Activated CD8-positive, alpha-beta memory T cell treated with anti-CD3 and anti-CD28 coated beads, Interleukin-2, amount 10 ng/mL, durations not matched to agents 7 days and 5 days (primary cell): Measurements from ENCODE around the gene RADIL. TPM values are rescaled to one million over a fixed set of nuclear protein-coding genes. Genes with fewer than 3 reads are reported as not detected.
A peak's percentile ranks its signal among the peaks of the same experiment; 100 is the strongest.

ENCODE experiments used
- ATAC-seq: fragments of 150-1000 bp; cut with Tn5 transposase; one replicate; pipeline ENCODE4 v1.10.0; 2021; ENCODE audit warnings: moderate library complexity
- CTCF ChIA-PET: fragments of 350-600 bp; sonication (Branson Sonifier 250); formaldehyde crosslinking; loops from one replicate; lab custom pipeline; 2021; ENCODE audit warnings: antibody characterized with exemption; lab: Charles Lee
- DNase-seq: peaks from one replicate; pipeline ENCODE4 v3.0.0-alpha.2; 2020
- H3K27ac Mint-ChIP-seq: one replicate; pipeline ENCODE4 v1.8.0; 2021; ENCODE audit warnings: mild to moderate bottlenecking, mixed read lengths
- H3K27me3 Mint-ChIP-seq: one replicate; pipeline ENCODE4 v1.8.0; 2021; ENCODE audit warnings: mixed read lengths
- H3K36me3 Mint-ChIP-seq: one replicate; pipeline ENCODE4 v1.8.0; 2021; ENCODE audit warnings: mild to moderate bottlenecking, mixed read lengths
- H3K4me1 Mint-ChIP-seq: one replicate; pipeline ENCODE4 v1.8.0; 2021; ENCODE audit warnings: mixed read lengths
- H3K4me3 Mint-ChIP-seq: one replicate; pipeline ENCODE4 v1.8.0; 2021; ENCODE audit warnings: mild to moderate bottlenecking, moderate library complexity, mixed read lengths
- H3K9me3 Mint-ChIP-seq: one replicate; pipeline ENCODE4 v1.8.0; 2022; ENCODE audit warnings: low read depth, mixed read lengths
- total RNA-seq, 2 experiments: library from RNA; stranded (reverse); gene quantifications; one replicate each; pipeline ENCODE4 v1.2.3, GENCODE V29; 2021

Gene RADIL
- total RNA-seq, 2 experiments from 2014 or later: 0.12 TPM; not detected in 1

DNA sequence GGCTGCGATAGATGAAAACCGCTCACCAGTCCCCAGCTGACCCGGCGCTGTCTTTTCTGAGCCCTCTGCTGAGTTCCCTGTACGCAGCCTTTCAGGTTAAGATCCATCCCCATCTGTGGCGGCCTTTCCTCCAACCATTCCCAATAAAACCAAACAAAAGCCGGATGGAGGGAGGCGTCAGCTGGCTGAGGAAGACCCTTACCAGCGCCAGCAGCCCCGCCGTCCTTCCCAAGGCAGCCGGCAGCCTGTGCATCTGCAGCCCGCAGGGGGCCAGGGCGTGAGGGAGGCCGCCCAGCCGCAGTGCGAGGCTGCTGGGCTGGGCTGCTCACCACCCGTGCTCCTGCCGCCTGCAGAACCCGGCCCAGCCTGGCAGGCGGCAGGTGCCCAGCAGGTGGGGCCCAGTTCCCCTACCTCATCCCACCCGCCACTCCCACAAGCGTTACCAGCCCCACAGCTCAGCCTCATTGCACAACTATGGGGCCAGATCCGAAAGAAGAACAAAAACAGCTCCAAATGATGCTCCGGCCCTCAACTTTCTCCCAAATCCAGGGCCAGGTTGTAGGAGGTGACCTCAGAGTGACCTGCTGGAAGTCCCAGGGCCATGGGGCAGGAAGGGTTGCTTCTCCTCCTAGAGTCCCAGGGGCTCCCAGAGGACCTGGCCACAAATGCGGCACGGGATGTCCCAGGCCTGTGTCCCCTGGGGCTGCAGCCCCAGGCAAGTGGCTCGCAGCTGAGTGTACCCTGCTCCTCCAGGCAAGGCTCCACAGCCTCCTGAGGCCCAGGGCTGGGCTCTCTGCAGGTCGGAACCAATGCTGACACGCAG is 45.5 kb downstream of the RADIL start:
- no peaks in the 10 kb centered on the region for H3K36me3 Mint-ChIP-seq
- no peak for ATAC-seq
- no peaks in the 10 kb centered on the region for H3K4me1 Mint-ChIP-seq
- no peak overlapping the region for H3K27ac Mint-ChIP-seq
- DNase-seq: no peak
- CTCF ChIA-PET: no interaction called here
- H3K27me3 Mint-ChIP-seq: no peaks in the 10 kb centered on the region
- no peaks in the 10 kb centered on the region for H3K9me3 Mint-ChIP-seq
- H3K4me3 Mint-ChIP-seq: no peak overlapping the region

- no peak for ATAC-seq
- no peaks in the 10 kb centered on the region for H3K9me3 Mint-ChIP-seq
- CTCF ChIA-PET: interaction anchor here (0.6 kb wide), 1 partner anchor 21 kb away, joined by 3 read pairs; no protein-coding TSS in a partner anchor
- no peak for DNase-seq
- no peaks in the 10 kb centered on the region for H3K27me3 Mint-ChIP-seq
- H3K4me1 Mint-ChIP-seq: no peaks in the 10 kb centered on the region
- no peaks in the 10 kb centered on the region for H3K36me3 Mint-ChIP-seq
- no peak overlapping the region for H3K27ac Mint-ChIP-seq
- no peak overlapping the region for H3K4me3 Mint-ChIP-seq
Observed at GRCh38 chr7:4837041-4837802, 46.3 kb downstream of the RADIL start.

DNA sequence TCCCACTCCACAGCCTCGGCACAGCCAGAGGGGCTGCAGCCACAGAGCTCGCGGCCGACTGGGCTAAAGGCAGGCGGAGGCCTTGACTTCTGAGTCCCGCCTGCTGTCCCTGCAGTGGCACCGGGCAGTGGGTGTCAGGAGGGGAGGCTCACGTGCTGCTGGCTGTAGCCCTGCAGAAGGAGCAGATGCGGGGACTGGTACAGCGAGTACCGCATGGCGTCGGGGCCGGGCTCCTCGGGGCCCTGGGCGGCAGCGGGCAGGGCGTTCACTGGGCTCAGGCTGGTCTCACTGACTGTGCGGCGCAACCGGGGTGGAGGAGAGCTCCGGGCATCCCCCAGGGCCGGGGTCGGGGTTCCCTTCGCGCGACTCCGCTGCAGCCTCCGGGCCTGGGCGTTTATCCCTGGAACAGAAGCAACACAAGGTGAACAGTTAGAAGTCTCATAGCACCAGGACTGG is 47.3 kb downstream of the RADIL start:
- no peaks in the 10 kb centered on the region for H3K36me3 Mint-ChIP-seq
- DNase-seq (no peak), ATAC-seq (no peak)
- no peak overlapping the region for H3K4me3 Mint-ChIP-seq
- H3K9me3 Mint-ChIP-seq: no peaks in the 10 kb centered on the region
- H3K27me3 Mint-ChIP-seq: no peaks in the 10 kb centered on the region
- no peaks in the 10 kb centered on the region for H3K4me1 Mint-ChIP-seq
- CTCF ChIA-PET: no interaction called here
- no peak overlapping the region for H3K27ac Mint-ChIP-seq

GRCh38 chr7:4835398-4836205 is 47.9 kb downstream of the RADIL start:
- Mint-ChIP-seq H3K36me3 (no peaks in the 10 kb centered on the region), H3K4me3 (no peak overlapping the region), H3K4me1 (no peaks in the 10 kb centered on the region)

DNA sequence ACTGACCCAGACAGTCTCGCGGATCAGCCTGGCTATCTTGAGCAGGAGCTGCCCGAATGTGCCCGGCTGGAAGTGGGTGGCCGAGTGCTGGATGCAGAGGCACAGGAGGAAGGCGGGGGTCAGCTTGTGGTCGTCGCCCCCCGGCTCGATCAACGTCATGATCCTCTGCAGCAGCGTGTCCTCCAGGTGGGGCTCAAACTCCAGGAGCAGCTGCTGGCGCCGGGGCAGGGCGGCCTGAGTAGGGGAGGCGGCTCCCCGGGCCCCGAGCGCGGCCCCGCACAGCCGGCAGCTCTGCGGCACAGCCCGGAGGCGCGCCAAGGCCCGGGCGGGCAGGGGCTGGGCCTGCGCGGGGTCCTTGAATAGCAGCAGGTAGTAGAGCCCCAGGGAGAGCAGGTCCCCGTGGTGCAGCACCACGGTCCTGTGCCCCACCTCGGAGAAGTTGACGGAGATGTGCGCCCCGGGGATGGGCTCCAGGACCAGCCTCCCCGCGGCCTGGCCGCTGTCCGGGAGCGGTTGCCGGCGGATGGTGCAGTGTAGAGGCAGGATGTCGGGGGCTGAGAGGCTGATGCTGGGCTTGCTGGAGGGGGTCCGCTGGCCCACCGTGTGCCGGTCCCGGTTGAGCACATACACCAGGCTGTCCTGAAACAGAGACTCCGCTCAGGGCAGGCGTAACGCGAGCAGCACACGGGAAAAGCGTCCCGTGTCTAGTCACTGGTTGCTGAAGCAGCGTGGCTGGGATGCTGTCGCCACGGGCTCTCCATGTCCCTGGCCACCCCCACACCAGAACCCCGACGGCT is 48.7 kb downstream of the RADIL start:
- ATAC-seq: no peak
- Mint-ChIP-seq H3K4me3 (no peak overlapping the region), H3K36me3 (no peaks in the 10 kb centered on the region), H3K27ac (no peak overlapping the region), H3K4me1 (no peaks in the 10 kb centered on the region), H3K9me3 (no peaks in the 10 kb centered on the region), H3K27me3 (no peaks in the 10 kb centered on the region)
- DNase-seq: no peak
- CTCF ChIA-PET: interaction anchor here (1.0 kb wide), 1 partner anchor 50 kb away, joined by 3 read pairs; no protein-coding TSS in a partner anchor

More at GRCh38 chr7:4835398-4836205, 47.9 kb downstream of the RADIL start:
- ATAC-seq (no peak), DNase-seq (no peak)
- Mint-ChIP-seq H3K27ac (no peak overlapping the region), H3K27me3 (no peaks in the 10 kb centered on the region), H3K9me3 (no peaks in the 10 kb centered on the region)
- CTCF ChIA-PET: interaction anchor here (1.0 kb wide), 1 partner anchor 49 kb away, joined by 3 read pairs; no protein-coding TSS in a partner anchor

GRCh38 chr7:4833691-4834600 is 49.6 kb downstream of the RADIL start:
- Mint-ChIP-seq H3K36me3 (no peaks in the 10 kb centered on the region), H3K4me1 (no peaks in the 10 kb centered on the region), H3K4me3 (no peak overlapping the region), H3K27ac (no peak overlapping the region), H3K9me3 (no peaks in the 10 kb centered on the region), H3K27me3 (no peaks in the 10 kb centered on the region)
- no peak for DNase-seq
- no peak for ATAC-seq
- CTCF ChIA-PET: interaction anchor here (1.0 kb wide), 1 partner anchor 51 kb away, joined by 3 read pairs; no protein-coding TSS in a partner anchor

DNA sequence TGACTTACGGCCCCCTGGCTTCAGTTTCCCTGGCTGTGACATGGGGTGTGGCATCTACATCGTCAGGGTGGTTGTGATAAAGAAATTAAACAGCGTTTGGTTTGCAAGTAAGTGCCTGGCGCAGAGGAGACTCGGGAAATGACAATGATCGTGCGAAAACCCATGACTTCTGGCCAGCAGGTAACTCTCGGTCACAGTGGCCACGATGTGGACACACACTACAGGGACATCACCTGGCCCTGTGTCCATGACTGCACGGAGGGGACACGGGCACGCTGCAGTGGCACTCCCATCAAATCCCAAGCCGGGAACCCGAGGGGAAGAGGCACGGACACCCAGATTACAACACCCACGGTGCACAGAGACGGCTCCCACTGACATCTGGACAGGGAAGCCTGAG is 50.3 kb downstream of the RADIL start:
- Mint-ChIP-seq H3K27ac (no peak overlapping the region), H3K4me1 (no peaks in the 10 kb centered on the region)

DNA sequence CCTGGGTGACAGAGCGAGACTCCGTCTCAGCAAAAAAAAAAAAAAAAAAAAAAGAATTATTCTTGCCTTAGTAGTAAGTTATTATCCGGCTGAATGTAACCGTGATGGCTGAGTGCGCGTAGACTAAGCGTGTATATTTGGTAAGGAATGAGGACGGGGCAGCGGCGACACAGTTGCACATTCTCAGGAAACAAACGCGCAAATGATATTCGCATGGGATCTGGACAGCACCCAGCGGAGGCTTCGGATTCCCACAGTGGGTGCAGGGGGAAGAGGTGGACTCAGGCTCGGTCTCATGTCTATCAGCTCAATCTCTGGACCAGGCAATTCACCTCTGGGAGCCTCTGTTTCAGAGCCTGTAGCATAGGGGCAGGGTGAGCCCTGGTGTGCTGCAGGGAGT is 50.8 kb downstream of the RADIL start:
- Mint-ChIP-seq H3K4me3 (no peak overlapping the region), H3K9me3 (no peaks in the 10 kb centered on the region), H3K36me3 (no peaks in the 10 kb centered on the region), H3K27ac (no peak overlapping the region), H3K27me3 (no peaks in the 10 kb centered on the region), H3K4me1 (no peaks in the 10 kb centered on the region)
- ATAC-seq (no peak), DNase-seq (no peak)
- CTCF ChIA-PET: no interaction called here

More for the DNA sequence above, 50.3 kb downstream of the RADIL start:
- CTCF ChIA-PET: no interaction called here
- Mint-ChIP-seq H3K27me3 (no peaks in the 10 kb centered on the region), H3K9me3 (no peaks in the 10 kb centered on the region), H3K4me3 (no peak overlapping the region), H3K36me3 (no peaks in the 10 kb centered on the region)
- no peak for DNase-seq
- no peak for ATAC-seq

GRCh38 chr7:4831723-4832495 is 51.6 kb downstream of the RADIL start:
- ATAC-seq (no peak), DNase-seq (no peak)
- H3K9me3 Mint-ChIP-seq: no peaks in the 10 kb centered on the region
- CTCF ChIA-PET: no interaction called here
- H3K4me1 Mint-ChIP-seq: no peaks in the 10 kb centered on the region
- H3K27me3 Mint-ChIP-seq: no peaks in the 10 kb centered on the region
- H3K27ac Mint-ChIP-seq: no peak overlapping the region
- H3K4me3 Mint-ChIP-seq: no peak overlapping the region
- H3K36me3 Mint-ChIP-seq: no peaks in the 10 kb centered on the region

DNA sequence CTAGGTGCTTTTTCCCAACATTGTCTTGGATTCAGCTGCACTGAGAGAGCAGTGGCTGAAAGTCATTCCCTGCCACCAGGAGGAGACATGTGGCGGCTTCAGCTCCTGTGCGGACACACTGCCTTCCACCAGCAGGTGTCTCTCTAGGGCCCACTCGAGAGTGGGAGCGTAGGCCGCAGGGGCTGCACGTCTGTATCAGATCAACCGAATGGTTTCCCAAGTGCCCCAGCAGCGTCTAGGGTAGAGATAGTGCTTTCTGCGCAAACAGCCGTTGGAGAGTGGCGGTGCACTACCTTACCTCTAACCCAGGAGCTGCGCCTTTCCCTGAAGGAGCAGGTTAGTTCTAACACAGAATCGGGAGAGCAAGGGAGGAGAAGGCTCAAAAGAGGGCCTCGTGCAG is 53.3 kb downstream of the RADIL start:
- peak; percentile 71 for ATAC-seq
- no peaks in the 10 kb centered on the region for H3K9me3 Mint-ChIP-seq
- CTCF ChIA-PET: interaction anchor here (0.6 to 2.5 kb wide), 8 partner anchors 14 to 261 kb away, joined by 3 to 10 read pairs (median 4); partner anchors contain the start of gene RADIL
- H3K4me3 Mint-ChIP-seq: no peak overlapping the region
- no peaks in the 10 kb centered on the region for H3K27me3 Mint-ChIP-seq
- no peaks in the 10 kb centered on the region for H3K4me1 Mint-ChIP-seq
- no peak overlapping the region for H3K27ac Mint-ChIP-seq
- H3K36me3 Mint-ChIP-seq: no peaks in the 10 kb centered on the region
- DNase-seq: peak; percentile 67

DNA sequence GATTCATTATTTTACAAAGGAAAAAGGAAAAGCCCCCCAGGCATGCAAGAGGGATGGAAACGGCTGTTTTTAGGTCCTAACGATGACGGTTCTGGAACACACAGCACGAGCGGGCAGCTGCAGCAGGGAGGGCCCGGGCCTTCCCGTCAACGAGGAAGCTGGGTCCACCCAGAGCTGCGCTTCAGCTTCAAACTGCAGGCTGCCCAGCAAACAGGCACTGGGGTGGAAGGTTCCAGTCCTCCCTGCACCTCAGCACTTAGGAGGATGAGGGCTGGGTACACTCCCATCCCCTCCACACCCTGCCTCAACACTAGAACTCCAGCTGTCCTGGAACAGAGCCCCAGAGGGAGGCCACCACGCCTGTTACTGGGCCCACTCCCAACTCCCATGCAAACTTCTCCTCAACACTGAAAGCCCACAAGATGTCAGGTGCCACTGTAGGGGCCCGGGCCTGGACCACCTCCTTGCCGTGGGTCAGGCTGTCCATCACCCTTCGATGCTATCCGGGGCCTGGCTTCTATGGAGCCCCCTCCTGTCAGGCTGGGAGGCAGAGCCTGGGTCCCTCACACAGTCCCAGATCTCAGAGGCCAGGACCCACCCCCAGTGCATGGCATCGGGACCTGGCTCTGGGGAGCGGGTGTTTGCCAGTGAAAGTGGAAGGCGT is 54.7 kb downstream of the RADIL start:
- Mint-ChIP-seq H3K36me3 (no peaks in the 10 kb centered on the region), H3K27me3 (no peaks in the 10 kb centered on the region), H3K27ac (no peak overlapping the region), H3K4me3 (no peak overlapping the region), H3K4me1 (no peaks in the 10 kb centered on the region), H3K9me3 (no peaks in the 10 kb centered on the region)
- no peak for DNase-seq
- CTCF ChIA-PET: interaction anchor here (1.3 to 2.5 kb wide), 2 partner anchors 31 to 53 kb away, joined by 3 to 10 read pairs; partner anchors contain the start of gene RADIL
- ATAC-seq: no peak
